A549 (cell line): ENCODE results near the gene KAT7.

Experiments used
- CTCF ChIP-seq: fragments of >200 bp; sonication (Bioruptor Twin); formaldehyde crosslinking; IDR thresholded peaks from 3 replicates; pipeline ENCODE4 v1.5.1; 2016
- NFE2L2 ChIP-seq: fragments of 150-350 bp; conservative IDR thresholded peaks from 2 replicates; pipeline ENCODE4 v1.6.1; 2014; ENCODE audit warnings: low read length
- SREBF2 ChIP-seq: fragments of 450-650 bp; IDR thresholded peaks from 2 replicates; pipeline ENCODE4 v1.6.1; 2014; ENCODE audit warnings: mild to moderate bottlenecking, moderate library complexity

- no peak for TF ChIP-seq CTCF
- TF ChIP-seq SREBF2 = no peak
- no peak for TF ChIP-seq NFE2L2
Measured at GRCh38 chr17:49748791-49749190, 39.7 kb upstream of the KAT7 start.
